Ishikawa (cell line): ENCODE data around the gene ZBTB48.

Experiments used
- CEBPB ChIP-seq: IDR thresholded peaks from 2 replicates; pipeline ENCODE4 v1.6.1; 2012
- CREB1 ChIP-seq: IDR thresholded peaks from 2 replicates; pipeline ENCODE4 v1.6.1; 2012; ENCODE audit warnings: low read depth
- EGR1 ChIP-seq: IDR thresholded peaks from 2 replicates; pipeline ENCODE4 v1.6.1; 2012
- EP300 ChIP-seq: IDR thresholded peaks from 2 replicates; pipeline ENCODE4 v1.6.1; 2012; ENCODE audit warnings: borderline replicate concordance
- FOXM1 ChIP-seq: IDR thresholded peaks from 2 replicates; pipeline ENCODE4 v1.6.1; 2012; ENCODE audit warnings: low read depth, borderline replicate concordance
- NFIC ChIP-seq: IDR thresholded peaks from 2 replicates; pipeline ENCODE4 v1.6.1; 2012
- RAD21 ChIP-seq: IDR thresholded peaks from 2 replicates; pipeline ENCODE4 v1.6.1; 2012; ENCODE audit warnings: low read depth
- TAF1 ChIP-seq: IDR thresholded peaks from 2 replicates; pipeline ENCODE4 v1.6.1; 2012; ENCODE audit warnings: low read depth, mild to moderate bottlenecking
- TCF12 ChIP-seq: IDR thresholded peaks from 2 replicates; pipeline ENCODE4 v1.6.1; 2012; ENCODE audit warnings: low read depth
- TEAD4 ChIP-seq: IDR thresholded peaks from 2 replicates; pipeline ENCODE4 v1.6.1; 2012
- YY1 ChIP-seq: IDR thresholded peaks from 2 replicates; pipeline ENCODE4 v1.6.1; 2012; ENCODE audit warnings: low read depth
- ZBTB7A ChIP-seq: IDR thresholded peaks from 2 replicates; pipeline ENCODE4 v1.6.1; 2012; ENCODE audit warnings: low read depth
- TF ChIP-seq, protein P1 (sequence below): IDR thresholded peaks from 2 replicates; pipeline ENCODE4 v1.6.1; 2012; ENCODE audit warnings: low read depth, mild to moderate bottlenecking
- TF ChIP-seq, protein P2 (sequence below): IDR thresholded peaks from 2 replicates; pipeline ENCODE4 v1.6.1; 2012
- TF ChIP-seq, protein P3 (sequence below): IDR thresholded peaks from 2 replicates; pipeline ENCODE4 v1.6.1; 2012

ZBTB48 gene

DNA sequence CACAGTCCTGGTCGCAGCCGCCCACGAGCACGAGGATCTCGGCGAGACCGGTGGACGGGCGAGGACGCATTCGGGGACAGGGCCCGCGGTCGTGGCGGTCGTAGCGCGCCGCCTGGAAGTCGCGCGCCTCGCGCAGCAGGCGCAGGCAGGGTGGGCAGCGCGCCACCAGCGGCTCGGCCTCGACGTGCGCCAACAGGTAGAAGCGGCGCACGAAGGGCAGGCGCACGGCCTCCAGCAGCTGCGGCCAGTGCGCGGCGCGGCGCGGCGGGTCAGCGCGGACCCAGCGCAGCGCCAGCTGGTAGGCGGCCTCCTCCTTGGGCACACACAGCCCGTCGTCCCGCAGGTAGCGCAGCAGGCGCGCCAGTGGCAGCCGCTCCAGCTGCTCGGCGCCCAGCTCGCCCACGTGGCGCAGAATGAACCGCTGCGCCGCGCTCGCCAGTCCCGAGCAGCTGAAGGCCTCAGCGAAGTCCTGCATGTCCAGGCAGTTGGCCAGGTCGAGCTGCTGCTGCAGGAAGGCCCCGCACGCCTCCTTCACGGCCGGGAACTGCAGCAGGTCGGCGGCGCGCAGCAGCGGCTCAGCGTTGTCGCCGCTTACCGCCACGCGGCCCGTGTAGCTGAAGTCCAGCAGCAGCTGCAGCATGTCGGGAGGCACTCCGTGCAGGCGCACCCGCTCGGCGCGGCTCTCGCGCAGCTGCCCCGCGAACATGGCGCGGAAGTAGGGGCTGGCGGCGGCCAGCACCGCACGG, 22.3 kb downstream of the ZBTB48 start:
- TF ChIP-seq, protein P1, sequence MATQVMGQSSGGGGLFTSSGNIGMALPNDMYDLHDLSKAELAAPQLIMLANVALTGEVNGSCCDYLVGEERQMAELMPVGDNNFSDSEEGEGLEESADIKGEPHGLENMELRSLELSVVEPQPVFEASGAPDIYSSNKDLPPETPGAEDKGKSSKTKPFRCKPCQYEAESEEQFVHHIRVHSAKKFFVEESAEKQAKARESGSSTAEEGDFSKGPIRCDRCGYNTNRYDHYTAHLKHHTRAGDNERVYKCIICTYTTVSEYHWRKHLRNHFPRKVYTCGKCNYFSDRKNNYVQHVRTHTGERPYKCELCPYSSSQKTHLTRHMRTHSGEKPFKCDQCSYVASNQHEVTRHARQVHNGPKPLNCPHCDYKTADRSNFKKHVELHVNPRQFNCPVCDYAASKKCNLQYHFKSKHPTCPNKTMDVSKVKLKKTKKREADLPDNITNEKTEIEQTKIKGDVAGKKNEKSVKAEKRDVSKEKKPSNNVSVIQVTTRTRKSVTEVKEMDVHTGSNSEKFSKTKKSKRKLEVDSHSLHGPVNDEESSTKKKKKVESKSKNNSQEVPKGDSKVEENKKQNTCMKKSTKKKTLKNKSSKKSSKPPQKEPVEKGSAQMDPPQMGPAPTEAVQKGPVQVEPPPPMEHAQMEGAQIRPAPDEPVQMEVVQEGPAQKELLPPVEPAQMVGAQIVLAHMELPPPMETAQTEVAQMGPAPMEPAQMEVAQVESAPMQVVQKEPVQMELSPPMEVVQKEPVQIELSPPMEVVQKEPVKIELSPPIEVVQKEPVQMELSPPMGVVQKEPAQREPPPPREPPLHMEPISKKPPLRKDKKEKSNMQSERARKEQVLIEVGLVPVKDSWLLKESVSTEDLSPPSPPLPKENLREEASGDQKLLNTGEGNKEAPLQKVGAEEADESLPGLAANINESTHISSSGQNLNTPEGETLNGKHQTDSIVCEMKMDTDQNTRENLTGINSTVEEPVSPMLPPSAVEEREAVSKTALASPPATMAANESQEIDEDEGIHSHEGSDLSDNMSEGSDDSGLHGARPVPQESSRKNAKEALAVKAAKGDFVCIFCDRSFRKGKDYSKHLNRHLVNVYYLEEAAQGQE: no peak; the same call in 1 of the 2 replicates
- TF ChIP-seq, protein P2, sequence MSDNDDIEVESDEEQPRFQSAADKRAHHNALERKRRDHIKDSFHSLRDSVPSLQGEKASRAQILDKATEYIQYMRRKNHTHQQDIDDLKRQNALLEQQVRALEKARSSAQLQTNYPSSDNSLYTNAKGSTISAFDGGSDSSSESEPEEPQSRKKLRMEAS: peak; percentile 90
- TF ChIP-seq TAF1 (no peak), FOXM1 (no peak), EP300 (peak; percentile 23; the same call in 1 of the 2 replicates), YY1 (no peak; the same call in 1 of the 2 replicates), RAD21 (no peak), EGR1 (no peak), TEAD4 (no peak; the same call in 1 of the 2 replicates), NFIC (no peak), ZBTB7A (0 out of 2 replicates have a peak, but pooled peaks have one; percentile 21), TCF12 (peak; percentile 59), CREB1 (no peak), CEBPB (no peak)
- TF ChIP-seq, protein P3, sequence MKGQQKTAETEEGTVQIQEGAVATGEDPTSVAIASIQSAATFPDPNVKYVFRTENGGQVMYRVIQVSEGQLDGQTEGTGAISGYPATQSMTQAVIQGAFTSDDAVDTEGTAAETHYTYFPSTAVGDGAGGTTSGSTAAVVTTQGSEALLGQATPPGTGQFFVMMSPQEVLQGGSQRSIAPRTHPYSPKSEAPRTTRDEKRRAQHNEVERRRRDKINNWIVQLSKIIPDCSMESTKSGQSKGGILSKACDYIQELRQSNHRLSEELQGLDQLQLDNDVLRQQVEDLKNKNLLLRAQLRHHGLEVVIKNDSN: peak; percentile 42; the same call in 1 of the 2 replicates

DNA sequence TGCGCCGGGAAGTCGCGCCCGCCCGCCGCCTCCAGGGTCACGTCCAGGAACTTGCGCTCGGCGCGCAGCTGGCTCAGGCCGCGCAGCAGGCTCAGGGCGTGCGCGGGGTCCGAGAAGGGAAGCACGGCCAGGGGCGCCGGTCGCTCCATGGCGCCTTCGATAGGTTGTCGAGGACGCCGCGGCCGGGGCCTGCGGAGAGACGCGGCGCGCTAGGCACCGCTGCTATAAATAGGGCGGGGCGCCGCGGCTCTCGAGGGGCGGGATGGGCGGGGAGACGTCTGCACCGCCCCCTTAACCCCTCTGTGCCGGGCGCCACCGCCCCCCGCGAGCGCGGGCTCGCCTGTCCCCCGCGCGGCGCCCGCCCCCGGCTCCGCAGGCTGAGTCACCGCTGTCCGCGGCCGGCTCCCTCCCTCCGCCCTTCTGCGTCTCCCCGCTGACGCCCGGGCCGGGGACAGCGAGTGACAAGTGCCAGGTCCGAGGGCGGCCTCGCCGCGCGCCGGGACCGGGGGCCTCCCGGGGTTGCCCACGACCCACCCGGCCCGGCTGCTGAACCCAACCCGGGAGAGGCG, 23.0 kb downstream of the ZBTB48 start, which contains the start of gene KLHL21:
Gene KLHL21 (minus strand): TSS at position 201 of the 569 bp plus-strand sequence. CDS start 52 bp downstream, at position 149.
- TF ChIP-seq ZBTB7A (peak; percentile 82), EP300 (no peak; the same call in 1 of the 2 replicates), EGR1 (peak; percentile 66), TAF1 (peak; percentile 61), RAD21 (no peak), YY1 (peak; percentile 59; the same call in 1 of the 2 replicates), CEBPB (no peak), TCF12 (peak; percentile 32; the same call in 1 of the 2 replicates)
- TF ChIP-seq, protein P3: 0 out of 2 replicates have a peak, but pooled peaks have one; percentile 1

DNA sequence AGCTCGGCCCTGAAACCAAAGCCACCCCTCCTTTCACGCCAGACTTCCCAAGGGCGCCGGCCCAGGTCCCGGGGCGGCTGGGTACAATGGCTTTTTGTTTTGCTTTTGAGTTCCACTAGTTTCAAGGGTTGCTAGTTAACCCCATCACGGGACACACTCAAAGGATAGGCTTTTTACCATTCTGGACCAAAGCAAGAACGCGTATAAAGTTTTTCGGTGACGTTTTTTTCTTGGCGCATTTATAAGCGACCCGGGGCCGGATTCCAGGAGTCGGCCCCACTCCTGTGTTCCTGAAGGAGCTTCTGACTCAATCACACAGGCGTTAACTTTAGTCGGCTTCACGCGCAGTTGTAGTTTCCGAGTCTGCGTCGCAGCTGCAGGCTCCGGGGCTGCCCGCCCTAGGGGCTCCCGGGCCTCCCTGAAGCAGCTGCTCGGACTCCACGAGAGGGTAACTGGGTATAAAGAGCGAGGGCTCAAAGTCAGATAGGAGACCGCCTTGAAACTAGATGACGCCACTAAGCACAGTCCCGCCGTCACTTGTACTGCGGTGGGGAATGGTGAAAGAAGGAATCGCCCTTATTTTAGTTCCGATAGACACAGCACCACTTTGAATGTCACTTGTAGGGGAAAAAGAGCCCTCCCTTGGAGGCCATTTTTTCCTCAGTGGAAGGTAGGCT, 23.6 kb downstream of the ZBTB48 start:
- TF ChIP-seq, protein P2: no peak
- TF ChIP-seq, protein P1: no peak
- no peak for TF ChIP-seq EP300
- no peak for TF ChIP-seq EGR1
- no peak for TF ChIP-seq ZBTB7A
- TF ChIP-seq TEAD4: no peak
- TF ChIP-seq TAF1: no peak
- TF ChIP-seq YY1: no peak
- TF ChIP-seq FOXM1: no peak
- TF ChIP-seq, protein P3: no peak
- no peak for TF ChIP-seq TCF12
- no peak for TF ChIP-seq NFIC
- no peak for TF ChIP-seq CEBPB
- no peak for TF ChIP-seq CREB1
- no peak for TF ChIP-seq RAD21

DNA sequence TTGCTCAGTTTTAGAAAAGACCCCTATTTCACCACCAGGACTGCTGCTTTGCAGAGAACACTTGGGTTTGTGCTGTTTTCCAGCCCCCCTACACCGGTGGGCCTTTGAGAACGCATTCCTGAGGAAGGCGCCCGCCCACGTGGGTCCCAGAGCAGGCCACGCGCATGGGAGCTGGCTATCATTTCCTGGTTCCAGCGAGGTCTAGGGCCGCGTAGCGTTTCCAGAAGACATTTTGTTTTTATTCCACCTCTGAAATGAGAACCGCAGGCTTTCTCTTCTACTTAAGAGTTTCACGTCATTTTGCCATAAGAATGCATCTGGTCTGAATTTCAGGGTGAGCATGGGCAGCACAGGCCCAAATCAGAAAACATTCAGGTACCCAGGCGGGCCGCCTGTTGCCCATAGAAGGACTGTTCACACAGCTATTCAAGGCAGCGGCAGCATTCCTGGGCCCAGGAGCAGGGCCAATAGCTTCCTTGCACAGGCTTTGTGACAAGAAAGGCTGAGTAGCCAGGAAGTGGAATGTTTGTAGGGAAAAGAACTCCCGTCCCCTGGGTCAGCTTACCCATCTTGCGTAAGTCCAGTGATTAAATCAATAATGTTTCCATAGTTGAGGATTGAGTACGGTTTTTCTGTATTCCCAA, 24.2 kb downstream of the ZBTB48 start:
- TF ChIP-seq TCF12 (no peak), ZBTB7A (no peak), NFIC (no peak), EGR1 (no peak), TEAD4 (no peak), TAF1 (no peak), CREB1 (no peak), YY1 (no peak)
- TF ChIP-seq, protein P1: no peak
- TF ChIP-seq, protein P2: no peak
